ENCODE results near the gene ATRAID. TPM values are rescaled to one million over a fixed set of nuclear protein-coding genes. Genes with fewer than 3 reads are reported as not detected.
"Not testable (repeated sequence)": the region's sequence is repeated elsewhere in the genome, so short reads cannot be mapped to it uniquely, and the experiment has no call there.

The ATRAID gene
- total RNA-seq, 1 donor from 2014 or later, result 77.2 TPM

DNA sequence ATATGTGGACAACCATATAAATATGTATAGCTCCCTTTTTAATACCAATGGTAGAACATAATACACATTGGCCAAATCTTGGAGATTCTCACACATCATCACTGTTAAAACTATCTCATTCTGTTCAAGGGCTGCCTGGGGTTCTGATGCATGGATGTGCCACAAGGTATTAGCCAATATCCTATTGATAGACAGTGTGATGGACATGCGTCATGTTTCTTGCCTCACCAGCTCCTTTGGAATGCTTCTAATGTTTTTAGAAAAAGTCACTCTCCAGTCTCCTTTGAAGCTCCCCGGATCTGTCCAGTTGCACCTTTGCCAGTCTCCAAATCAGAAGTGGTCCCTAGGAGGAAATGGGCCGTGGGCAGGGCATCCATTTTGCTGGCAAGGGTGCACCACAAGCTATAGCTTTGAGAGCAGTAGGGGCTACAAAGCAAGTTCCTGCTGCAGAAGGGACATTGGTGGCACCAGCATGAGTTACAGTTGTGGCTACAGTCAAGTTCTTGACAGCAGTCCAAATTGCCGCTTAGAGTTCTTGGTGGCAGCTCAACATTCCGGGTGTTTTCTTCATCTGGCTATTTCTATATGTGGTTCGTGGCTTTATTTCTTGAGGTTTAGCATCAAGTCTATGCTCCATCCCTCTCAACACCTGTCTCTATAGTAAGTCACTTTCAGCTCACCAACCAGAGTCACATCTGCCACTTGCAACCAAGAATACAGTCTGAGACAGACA is 25.1 kb upstream of the ATRAID start:
- Mint-ChIP-seq H3K4me1 (no peaks in the 10 kb centered on the region), H3K9me3 (no peaks in the 10 kb centered on the region), H3K27me3 (peaks cover 11% of the 10 kb centered on the region), H3K36me3 (ENCODE audit: low read depth) (no peaks in the 10 kb centered on the region), H3K27ac (no peak overlapping the region), H3K4me3 (no peak overlapping the region)
- POLR2A ChIA-PET, result no interaction called here
- TF ChIP-seq, protein P1, sequence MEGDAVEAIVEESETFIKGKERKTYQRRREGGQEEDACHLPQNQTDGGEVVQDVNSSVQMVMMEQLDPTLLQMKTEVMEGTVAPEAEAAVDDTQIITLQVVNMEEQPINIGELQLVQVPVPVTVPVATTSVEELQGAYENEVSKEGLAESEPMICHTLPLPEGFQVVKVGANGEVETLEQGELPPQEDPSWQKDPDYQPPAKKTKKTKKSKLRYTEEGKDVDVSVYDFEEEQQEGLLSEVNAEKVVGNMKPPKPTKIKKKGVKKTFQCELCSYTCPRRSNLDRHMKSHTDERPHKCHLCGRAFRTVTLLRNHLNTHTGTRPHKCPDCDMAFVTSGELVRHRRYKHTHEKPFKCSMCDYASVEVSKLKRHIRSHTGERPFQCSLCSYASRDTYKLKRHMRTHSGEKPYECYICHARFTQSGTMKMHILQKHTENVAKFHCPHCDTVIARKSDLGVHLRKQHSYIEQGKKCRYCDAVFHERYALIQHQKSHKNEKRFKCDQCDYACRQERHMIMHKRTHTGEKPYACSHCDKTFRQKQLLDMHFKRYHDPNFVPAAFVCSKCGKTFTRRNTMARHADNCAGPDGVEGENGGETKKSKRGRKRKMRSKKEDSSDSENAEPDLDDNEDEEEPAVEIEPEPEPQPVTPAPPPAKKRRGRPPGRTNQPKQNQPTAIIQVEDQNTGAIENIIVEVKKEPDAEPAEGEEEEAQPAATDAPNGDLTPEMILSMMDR (IDR thresholded peaks at IDR 0.05), result no peak
- no peak for DNase-seq
- ATAC-seq (ENCODE audit: low read depth), result no peak
- intact Hi-C loops (cut with micrococcal nuclease), result no loop called here
- CTCF ChIA-PET, result no interaction called here

DNA sequence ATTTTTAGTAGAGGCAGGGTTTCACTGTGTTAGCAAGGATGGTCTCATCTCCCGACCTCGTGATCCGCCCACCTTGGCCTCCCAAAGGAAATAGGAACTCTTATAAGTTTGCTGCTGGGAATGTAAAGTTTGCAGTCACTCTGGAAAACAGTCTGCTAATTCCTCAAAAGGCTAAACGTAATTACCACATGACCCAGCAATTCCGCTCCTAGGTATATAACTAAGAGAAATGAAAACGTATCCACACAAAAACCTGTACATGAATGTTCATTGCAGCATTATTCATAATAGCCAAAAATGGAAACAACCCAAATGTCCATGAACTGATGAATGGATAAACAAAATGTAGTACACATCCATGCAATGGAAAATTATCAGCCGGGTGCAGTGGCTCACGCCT is 21.9 kb upstream of the ATRAID start:
- H3K27ac Mint-ChIP-seq, result no peak overlapping the region
- ChIA-PET POLR2A (no interaction called here), CTCF (no interaction called here)
- peaks cover 6% of the 10 kb centered on the region for H3K27me3 Mint-ChIP-seq
- intact Hi-C loops (cut with micrococcal nuclease), result no loop called here
- no peak overlapping the region for H3K4me3 Mint-ChIP-seq
- TF ChIP-seq, protein P1 (IDR thresholded peaks at IDR 0.05), result no peak
- H3K36me3 Mint-ChIP-seq (ENCODE audit: low read depth), result no peaks in the 10 kb centered on the region
- no peaks in the 10 kb centered on the region for H3K9me3 Mint-ChIP-seq
- DNase-seq (no peak), ATAC-seq (ENCODE audit: low read depth) (no peak)
- H3K4me1 Mint-ChIP-seq, result no peaks in the 10 kb centered on the region

DNA sequence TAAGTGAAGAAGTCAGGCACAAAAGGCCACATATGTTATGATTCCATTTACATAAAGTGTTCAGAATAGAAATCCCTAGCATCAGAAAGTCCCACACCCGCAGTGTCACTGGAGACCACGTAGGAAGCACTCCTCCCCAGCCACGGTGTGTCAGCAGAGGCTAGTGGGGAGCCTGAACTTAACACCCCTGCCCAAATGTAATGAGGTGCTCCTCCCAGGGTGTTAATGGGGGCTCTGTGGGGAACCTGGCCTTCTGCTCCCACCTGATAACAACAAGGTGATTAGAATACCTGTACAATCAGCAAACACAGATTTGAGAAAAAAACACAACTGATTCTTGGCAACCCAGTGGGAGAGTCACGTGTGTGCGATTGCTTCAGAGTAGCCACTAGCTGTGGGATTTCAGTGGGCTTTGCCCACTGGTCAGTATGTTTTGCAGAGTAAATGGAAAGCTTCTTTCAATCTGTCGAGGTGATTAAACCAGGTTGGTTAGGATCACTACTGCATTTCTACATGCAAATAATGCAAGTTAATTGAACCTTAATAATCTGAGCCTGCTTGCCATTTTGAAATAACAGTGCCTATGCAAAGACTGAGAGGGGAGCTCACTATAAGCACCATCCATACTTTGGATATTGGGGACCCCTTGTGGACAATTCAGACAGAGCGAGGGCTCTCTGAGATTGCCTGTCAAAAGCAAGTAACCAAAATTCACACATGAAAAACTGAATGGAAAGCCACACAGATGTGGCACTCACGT is 20.6 kb upstream of the ATRAID start:
- no peaks in the 10 kb centered on the region for H3K4me1 Mint-ChIP-seq
- intact Hi-C loops (cut with micrococcal nuclease), result loop anchor here (1.0 kb wide), 3 partner anchors 93 to 230 kb away; partner anchors contain the start of gene KHK
- H3K27ac Mint-ChIP-seq, result no peak overlapping the region
- ATAC-seq (ENCODE audit: low read depth) (peak; percentile 77), DNase-seq (no peak)
- no peak overlapping the region for H3K4me3 Mint-ChIP-seq
- no peaks in the 10 kb centered on the region for H3K9me3 Mint-ChIP-seq
- H3K36me3 Mint-ChIP-seq (ENCODE audit: low read depth), result no peaks in the 10 kb centered on the region
- TF ChIP-seq, protein P1 (IDR thresholded peaks at IDR 0.05), result no peak
- ChIA-PET POLR2A (no interaction called here), CTCF (interaction anchor here (0.6 to 2.2 kb wide), 13 partner anchors 9 to 232 kb away, joined by 3 to 20 read pairs (median 4); partner anchors contain the start of gene PREB)
- peaks cover 4% of the 10 kb centered on the region for H3K27me3 Mint-ChIP-seq

DNA sequence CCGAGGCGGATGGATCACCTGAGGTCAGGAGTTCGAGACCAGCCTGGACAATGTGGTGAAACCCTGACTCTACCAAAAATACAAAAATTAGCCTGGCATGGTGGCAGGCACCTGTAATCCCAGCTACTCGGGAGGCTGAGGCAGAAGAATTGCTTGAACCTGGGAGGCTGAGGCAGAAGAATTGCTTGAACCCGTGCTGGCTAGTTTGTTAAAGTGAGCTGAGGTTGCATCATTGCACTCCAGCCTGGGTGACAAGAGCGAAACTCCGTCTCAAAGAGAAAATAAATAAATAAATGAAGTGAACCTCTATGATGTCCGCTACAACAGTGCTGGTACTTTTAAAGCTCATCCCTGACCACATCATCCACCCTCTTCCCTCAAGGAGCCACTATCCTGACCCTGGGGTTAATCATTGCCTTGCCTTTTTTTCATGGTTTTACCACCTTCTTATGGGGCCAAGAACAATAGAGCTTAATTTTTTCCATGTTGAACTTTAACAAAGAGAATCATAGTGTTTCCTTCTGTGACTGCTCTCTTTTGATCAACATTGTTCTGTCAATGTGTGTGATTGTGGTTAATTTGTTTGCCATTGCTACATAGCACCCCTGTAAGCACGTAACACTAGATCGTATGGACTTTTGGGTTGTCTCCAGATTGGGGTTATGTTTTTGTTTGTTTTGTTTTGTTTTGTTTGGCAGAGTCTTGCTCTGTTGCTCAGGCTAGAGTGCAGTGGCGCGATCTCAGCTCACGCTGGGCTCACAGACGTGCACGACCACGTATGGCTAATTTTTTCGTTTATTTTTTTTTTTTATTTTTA is 17.1 kb upstream of the ATRAID start:
- DNase-seq (no peak), ATAC-seq (ENCODE audit: low read depth) (no peak)
- no peak overlapping the region for H3K4me3 Mint-ChIP-seq
- intact Hi-C loops (cut with micrococcal nuclease), result no loop called here
- CTCF ChIA-PET, result interaction anchor here (1.0 kb wide), 1 partner anchor 233 kb away, joined by 5 read pairs; no protein-coding TSS in a partner anchor
- peaks cover 2% of the 10 kb centered on the region for H3K27me3 Mint-ChIP-seq
- H3K36me3 Mint-ChIP-seq (ENCODE audit: low read depth), result peaks cover 10% of the 10 kb centered on the region
- TF ChIP-seq, protein P1 (IDR thresholded peaks at IDR 0.05), result no peak
- H3K4me1 Mint-ChIP-seq, result no peaks in the 10 kb centered on the region
- H3K9me3 Mint-ChIP-seq, result no peaks in the 10 kb centered on the region
- POLR2A ChIA-PET, result no interaction called here
- H3K27ac Mint-ChIP-seq, result no peak overlapping the region

DNA sequence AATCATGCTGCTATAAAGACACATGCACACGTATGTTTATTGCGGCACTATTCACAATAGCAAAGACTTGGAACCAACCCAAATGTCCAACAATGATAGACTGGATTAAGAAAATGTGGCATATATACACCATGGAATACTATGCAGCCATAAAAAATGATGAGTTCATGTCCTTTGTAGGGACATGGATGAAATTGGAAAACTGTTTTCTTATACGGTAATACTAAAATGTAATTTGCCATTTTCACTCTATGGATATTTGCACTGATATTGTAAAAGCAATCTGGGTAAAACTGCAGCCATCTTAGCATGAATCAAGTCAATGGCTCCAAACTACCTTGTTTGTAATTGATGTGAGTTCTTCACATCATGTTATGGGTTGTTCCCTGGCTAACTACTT is 16.0 kb upstream of the ATRAID start:
- H3K4me3 Mint-ChIP-seq; H3K9me3 Mint-ChIP-seq; POLR2A ChIA-PET; CTCF ChIA-PET; H3K27me3 Mint-ChIP-seq; intact Hi-C loops (cut with micrococcal nuclease); ATAC-seq (ENCODE audit: low read depth); H3K27ac Mint-ChIP-seq; DNase-seq; H3K4me1 Mint-ChIP-seq: not testable (repeated sequence)
- H3K36me3 Mint-ChIP-seq (ENCODE audit: low read depth), result peaks cover 20% of the 10 kb centered on the region

DNA sequence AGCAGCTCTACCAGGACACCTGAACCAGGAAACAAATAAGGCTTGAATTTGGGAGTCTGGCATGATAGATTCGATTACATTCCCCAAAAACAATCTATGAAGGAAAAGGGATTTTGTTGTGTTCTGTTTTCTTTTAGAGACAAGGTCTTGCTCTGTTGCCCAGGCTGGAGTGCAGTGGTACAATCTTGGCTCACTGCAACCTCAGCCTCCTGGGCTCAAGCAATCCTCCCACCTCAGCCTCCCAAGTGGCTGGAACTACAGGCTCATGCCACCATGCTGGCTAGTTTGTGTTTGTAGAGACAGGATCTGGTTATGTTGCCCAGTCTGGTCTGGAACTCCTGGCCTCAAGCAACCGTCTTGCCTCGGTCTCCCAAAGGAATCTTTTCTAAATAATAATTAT is 13.8 kb upstream of the ATRAID start:
- peaks cover 37% of the 10 kb centered on the region for H3K36me3 Mint-ChIP-seq (ENCODE audit: low read depth)
- DNase-seq; POLR2A ChIA-PET; H3K4me1 Mint-ChIP-seq; H3K9me3 Mint-ChIP-seq; CTCF ChIA-PET; ATAC-seq (ENCODE audit: low read depth); H3K4me3 Mint-ChIP-seq; H3K27ac Mint-ChIP-seq; intact Hi-C loops (cut with micrococcal nuclease); H3K27me3 Mint-ChIP-seq: not testable (repeated sequence)

Measured in activated B cell treated with CpG ODN at 0.5 μM for 24 hours (primary cell).